WERI-Rb-1 (cell line): Measurements from ENCODE around the gene CDHR3.

Experiments used
- DNase-seq: peaks from one replicate; pipeline ENCODE4 v3.0.0-alpha.2; 2020
- H3K27ac ChIP-seq: fragments of 250-450 bp; sonication (Bioruptor Pico); 2 replicates; pipeline ENCODE4 v1.5.1; 2020; ENCODE audit warnings: mild to moderate bottlenecking, moderate library complexity
- H3K27me3 ChIP-seq: fragments of 250-450 bp; sonication (Bioruptor Pico); 2 replicates; pipeline ENCODE4 v1.5.1; 2021; ENCODE audit warnings: mild to moderate bottlenecking, low read depth, moderate library complexity; ENCODE audit not compliant: insufficient read depth, severe bottlenecking
- H3K36me3 ChIP-seq: fragments of 250-450 bp; sonication (Bioruptor Pico); 2 replicates; pipeline ENCODE4 v1.5.1; 2020; ENCODE audit warnings: mild to moderate bottlenecking, moderate library complexity
- H3K4me3 ChIP-seq: 2 replicates; pipeline ENCODE4 v1.5.1; 2011; ENCODE audit warnings: low read depth, mild to moderate bottlenecking, control low read depth, low read length
- H3K9me3 ChIP-seq: fragments of 250-450 bp; sonication (Bioruptor Pico); 2 replicates; pipeline ENCODE4 v1.5.1; 2021; ENCODE audit warnings: mild to moderate bottlenecking, moderate library complexity; ENCODE audit not compliant: severe bottlenecking
- TF ChIP-seq, protein P1 (sequence below): IDR thresholded peaks from 2 replicates; pipeline ENCODE4 v1.5.1; 2011; ENCODE audit warnings: low read depth, mild to moderate bottlenecking, control low read depth, inconsistent platforms, low read length

CDHR3 gene

DNA sequence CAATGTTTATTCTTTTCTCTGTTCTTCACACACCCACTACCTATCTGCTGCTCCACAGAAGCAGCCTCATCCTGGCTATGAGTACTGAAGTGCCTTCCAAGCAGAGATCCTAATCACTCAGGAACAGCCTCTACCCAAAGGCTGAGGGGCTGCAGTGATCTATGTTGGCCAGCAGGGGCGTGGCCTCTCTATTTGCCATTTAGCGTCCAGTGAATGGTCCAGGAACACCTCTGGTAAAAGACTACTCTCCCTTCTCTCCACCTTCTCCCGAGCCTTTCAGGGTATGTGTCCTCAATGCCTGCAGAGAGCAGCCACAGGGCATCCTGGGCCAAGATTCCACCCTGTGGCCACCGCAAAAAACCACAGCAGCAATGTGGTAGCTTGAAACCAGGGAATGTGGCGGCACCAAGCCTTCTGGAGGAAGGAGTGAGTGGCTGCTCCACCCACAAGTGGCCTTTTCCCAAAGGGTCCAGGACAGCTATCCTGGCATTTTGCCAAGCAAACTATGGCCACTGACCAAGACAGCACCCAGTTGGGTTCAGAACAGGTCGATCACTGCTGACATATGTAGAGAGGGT lies 78.2 kb downstream of the CDHR3 start:
- peak; percentile 67 for DNase-seq
- TF ChIP-seq, protein P1, sequence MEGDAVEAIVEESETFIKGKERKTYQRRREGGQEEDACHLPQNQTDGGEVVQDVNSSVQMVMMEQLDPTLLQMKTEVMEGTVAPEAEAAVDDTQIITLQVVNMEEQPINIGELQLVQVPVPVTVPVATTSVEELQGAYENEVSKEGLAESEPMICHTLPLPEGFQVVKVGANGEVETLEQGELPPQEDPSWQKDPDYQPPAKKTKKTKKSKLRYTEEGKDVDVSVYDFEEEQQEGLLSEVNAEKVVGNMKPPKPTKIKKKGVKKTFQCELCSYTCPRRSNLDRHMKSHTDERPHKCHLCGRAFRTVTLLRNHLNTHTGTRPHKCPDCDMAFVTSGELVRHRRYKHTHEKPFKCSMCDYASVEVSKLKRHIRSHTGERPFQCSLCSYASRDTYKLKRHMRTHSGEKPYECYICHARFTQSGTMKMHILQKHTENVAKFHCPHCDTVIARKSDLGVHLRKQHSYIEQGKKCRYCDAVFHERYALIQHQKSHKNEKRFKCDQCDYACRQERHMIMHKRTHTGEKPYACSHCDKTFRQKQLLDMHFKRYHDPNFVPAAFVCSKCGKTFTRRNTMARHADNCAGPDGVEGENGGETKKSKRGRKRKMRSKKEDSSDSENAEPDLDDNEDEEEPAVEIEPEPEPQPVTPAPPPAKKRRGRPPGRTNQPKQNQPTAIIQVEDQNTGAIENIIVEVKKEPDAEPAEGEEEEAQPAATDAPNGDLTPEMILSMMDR = peak; percentile 92
- H3K4me3 ChIP-seq = no peak overlapping the region
- no peak overlapping the region for H3K27ac ChIP-seq
- H3K36me3 ChIP-seq = no peaks in the 10 kb centered on the region
- no peaks in the 10 kb centered on the region for H3K9me3 ChIP-seq
- H3K27me3 ChIP-seq = no peaks in the 10 kb centered on the region

DNA sequence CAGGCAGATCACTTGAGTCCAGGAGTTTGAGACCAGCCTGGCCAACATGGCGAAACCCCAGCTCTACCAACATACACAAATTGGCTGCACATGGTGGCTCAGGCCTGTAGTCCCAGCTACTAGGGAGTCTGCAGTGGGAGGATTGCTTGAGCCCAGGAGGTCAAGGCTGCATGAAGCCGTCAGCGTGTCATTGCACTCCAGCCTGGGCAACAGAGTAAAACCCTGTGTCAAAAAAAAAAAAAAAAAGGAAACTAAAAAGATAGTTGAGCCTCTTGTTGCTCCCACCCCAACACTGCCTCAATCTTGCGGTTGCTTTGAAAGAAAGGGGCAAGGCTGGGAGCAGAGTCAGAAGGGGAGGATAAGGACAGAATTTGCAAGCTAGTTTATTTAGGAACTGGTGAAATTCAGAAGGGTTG lies 79.1 kb downstream of the CDHR3 start:
- TF ChIP-seq, protein P1 = no peak
- H3K27ac ChIP-seq = no peak overlapping the region
- H3K4me3 ChIP-seq = no peak overlapping the region
- no peaks in the 10 kb centered on the region for H3K27me3 ChIP-seq
- H3K9me3 ChIP-seq = no peaks in the 10 kb centered on the region
- no peaks in the 10 kb centered on the region for H3K36me3 ChIP-seq
- no peak for DNase-seq

DNA sequence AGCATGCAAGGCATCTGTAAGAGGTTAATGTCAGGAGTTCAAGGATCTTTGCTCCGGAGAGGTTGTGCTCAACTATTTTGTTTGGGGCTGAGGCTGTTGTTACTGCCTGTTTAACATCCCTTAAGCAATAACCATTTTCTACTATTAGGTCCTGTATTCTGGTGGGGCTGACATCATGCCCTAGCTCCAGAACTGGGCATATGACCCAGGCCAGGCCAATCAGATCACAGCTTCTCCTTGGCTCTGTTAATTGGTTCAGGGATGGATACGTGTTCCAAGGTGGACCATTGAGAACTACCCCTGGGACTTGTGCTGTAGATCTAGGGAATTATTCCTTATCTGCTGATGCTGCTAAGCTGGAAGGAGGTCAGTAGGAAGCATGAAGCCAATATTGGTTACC lies 82.1 kb downstream of the CDHR3 start:
- no peak for DNase-seq
- TF ChIP-seq, protein P1 = no peak
- no peaks in the 10 kb centered on the region for H3K36me3 ChIP-seq
- no peaks in the 10 kb centered on the region for H3K27me3 ChIP-seq
- no peaks in the 10 kb centered on the region for H3K9me3 ChIP-seq
- no peak overlapping the region for H3K27ac ChIP-seq
- H3K4me3 ChIP-seq = no peak overlapping the region

DNA sequence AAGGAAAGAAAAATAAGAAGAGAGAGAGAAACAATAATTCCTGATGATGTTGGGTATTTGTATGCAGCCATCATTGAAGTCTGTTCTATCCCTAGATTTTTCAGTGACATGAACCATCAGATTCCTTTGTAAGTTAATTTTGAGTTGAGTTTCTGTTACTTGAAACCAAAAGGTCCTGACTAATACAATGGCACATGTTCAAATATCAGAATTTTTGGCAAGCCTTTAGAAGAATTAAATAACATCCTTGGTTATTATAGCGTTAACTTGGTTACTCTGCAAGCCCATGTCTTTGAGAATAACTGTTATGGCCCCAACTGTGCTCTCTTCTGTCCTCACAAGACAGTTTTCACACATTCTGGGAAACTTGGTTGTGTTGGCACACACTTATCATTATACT lies 82.5 kb downstream of the CDHR3 start:
- TF ChIP-seq, protein P1 = no peak

DNA sequence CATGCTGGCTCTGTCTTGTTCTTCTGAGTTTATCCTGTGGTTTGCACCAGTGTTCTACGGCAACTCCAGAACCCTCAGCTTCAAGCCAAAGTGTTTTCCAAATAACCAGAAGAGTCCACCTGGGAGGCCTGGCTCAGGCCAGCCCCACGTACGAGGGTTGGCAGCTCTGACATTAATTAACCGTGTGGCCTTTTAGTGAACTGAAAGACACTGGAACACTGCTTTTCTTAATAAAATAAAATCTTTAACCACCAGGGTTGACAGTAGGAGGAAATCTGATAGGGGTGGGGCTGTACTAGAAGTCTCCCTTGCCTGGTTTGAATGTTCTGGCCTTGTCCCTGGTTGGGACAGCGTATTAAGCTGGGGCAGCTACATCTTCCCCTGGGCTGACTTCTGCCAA lies 84.1 kb downstream of the CDHR3 start:
- Histone ChIP-seq H3K27ac (no peak overlapping the region), H3K4me3 (no peak overlapping the region), H3K27me3 (no peaks in the 10 kb centered on the region), H3K9me3 (no peaks in the 10 kb centered on the region), H3K36me3 (no peaks in the 10 kb centered on the region)
- no peak for DNase-seq
- TF ChIP-seq, protein P1 = no peak

More for the DNA sequence above, 82.5 kb downstream of the CDHR3 start:
- Histone ChIP-seq H3K36me3 (no peaks in the 10 kb centered on the region), H3K27me3 (no peaks in the 10 kb centered on the region), H3K4me3 (no peak overlapping the region), H3K27ac (no peak overlapping the region), H3K9me3 (no peaks in the 10 kb centered on the region)
- DNase-seq = no peak
